ENCODE measurements around the gene MET.

Gene MET

GRCh38 chr7:116665332-116665996, 6.5 kb upstream of the MET start:
- no peak for DNase-seq
- ATAC-seq: no peak

- no peak for DNase-seq
- no peak for ATAC-seq
Measured at GRCh38 chr7:116669769-116670168, 2.2 kb upstream of the MET start.

- ATAC-seq: no peak
- no peak for DNase-seq
Measured at GRCh38 chr7:116670409-116671015, 1.5 kb upstream of the MET start.

GRCh38 chr7:116671111-116671510, 885 bp upstream of the MET start:
- no peak for ATAC-seq
- DNase-seq: no peak

- ATAC-seq: no peak
Measured at GRCh38 chr7:116672596-116673456, 830 bp downstream of the MET start.

GRCh38 chr7:116673457-116673865, 1.5 kb downstream of the MET start:
- DNase-seq (no peak), ATAC-seq (no peak)

More at GRCh38 chr7:116672596-116673456, 830 bp downstream of the MET start:
- DNase-seq: no peak

- DNase-seq (no peak), ATAC-seq (no peak)
Measured at GRCh38 chr7:116674508-116675173, 2.6 kb downstream of the MET start.

GRCh38 chr7:116675812-116676355, 3.9 kb downstream of the MET start:
- DNase-seq (no peak), ATAC-seq (no peak)

GRCh38 chr7:116678780-116679179, 6.8 kb downstream of the MET start:
- ATAC-seq: no peak

GRCh38 chr7:116679500-116679899, 7.5 kb downstream of the MET start:
- ATAC-seq (no peak), DNase-seq (no peak)

More at GRCh38 chr7:116678780-116679179, 6.8 kb downstream of the MET start:
- DNase-seq: no peak

- ATAC-seq (no peak), DNase-seq (no peak)
Measured at GRCh38 chr7:116683786-116684185, 11.8 kb downstream of the MET start.

GRCh38 chr7:116686033-116686432, 14.0 kb downstream of the MET start:
- DNase-seq (no peak), ATAC-seq (no peak)

- ATAC-seq (no peak), DNase-seq (no peak)
Measured at GRCh38 chr7:116686812-116687419, 14.9 kb downstream of the MET start.

- no peak for DNase-seq
- ATAC-seq: no peak
Measured at GRCh38 chr7:116687801-116688201, 15.8 kb downstream of the MET start.

- DNase-seq: no peak
- no peak for ATAC-seq
Measured at GRCh38 chr7:116689790-116690259, 17.8 kb downstream of the MET start.

- no peak for DNase-seq
- no peak for ATAC-seq
Measured at GRCh38 chr7:116691664-116692063, 19.7 kb downstream of the MET start.

GRCh38 chr7:116692401-116693308, 20.7 kb downstream of the MET start:
- no peak for ATAC-seq
- DNase-seq: no peak

GRCh38 chr7:116696707-116697106, 24.7 kb downstream of the MET start:
- ATAC-seq (no peak), DNase-seq (no peak)

- ATAC-seq (no peak), DNase-seq (no peak)
Measured at GRCh38 chr7:116697152-116697551, 25.2 kb downstream of the MET start.

GRCh38 chr7:116697761-116698160, 25.8 kb downstream of the MET start:
- ATAC-seq (no peak), DNase-seq (no peak)

GRCh38 chr7:116698396-116698795, 26.4 kb downstream of the MET start:
- ATAC-seq: no peak

More at GRCh38 chr7:116698396-116698795, 26.4 kb downstream of the MET start:
- no peak for DNase-seq
